Measurements from ENCODE around the gene SYT2.
A peak's percentile ranks its signal among the peaks of the same experiment; 100 is the strongest.
"Not testable (repeated sequence)": the region's sequence is repeated elsewhere in the genome, so short reads cannot be mapped to it uniquely, and the experiment has no call there.

Gene SYT2

GRCh38 chr1:202710070-202711045 lies at the start of gene SYT2:
Gene SYT2 (minus strand): TSS chr1:202710454. CDS start chr1:202605772, 104,682 bp downstream.
- peak; percentile 36 to 44 for DNase-seq

- no peak for DNase-seq
Observed at GRCh38 chr1:202756391-202756790, 46.1 kb upstream of the SYT2 start.

- DNase-seq = no peak
Observed at GRCh38 chr1:202754293-202754692, 44.0 kb upstream of the SYT2 start.

GRCh38 chr1:202752774-202753173 lies 42.5 kb upstream of the SYT2 start:
- DNase-seq = no peak

GRCh38 chr1:202750761-202751160 lies 40.5 kb upstream of the SYT2 start:
- no peak for DNase-seq

- no peak for DNase-seq
Observed at GRCh38 chr1:202750024-202750423, 39.8 kb upstream of the SYT2 start.

GRCh38 chr1:202745323-202745888 lies 35.2 kb upstream of the SYT2 start:
- DNase-seq = no peak

GRCh38 chr1:202744770-202745169 lies 34.5 kb upstream of the SYT2 start:
- not testable (repeated sequence) for DNase-seq

GRCh38 chr1:202742496-202742895 lies 32.2 kb upstream of the SYT2 start:
- no peak for DNase-seq

- DNase-seq = no peak
Observed at GRCh38 chr1:202733251-202733650, 23.0 kb upstream of the SYT2 start.

- no peak for DNase-seq
Observed at GRCh38 chr1:202728951-202729350, 18.7 kb upstream of the SYT2 start.

GRCh38 chr1:202725526-202725925 lies 15.3 kb upstream of the SYT2 start:
- DNase-seq = no peak

- no peak for DNase-seq
Observed at GRCh38 chr1:202723708-202724107, 13.5 kb upstream of the SYT2 start.

GRCh38 chr1:202723046-202723445 lies 12.8 kb upstream of the SYT2 start:
- not testable (repeated sequence) for DNase-seq

GRCh38 chr1:202716654-202717053 lies 6.4 kb upstream of the SYT2 start:
- no peak for DNase-seq

- not testable (repeated sequence) for DNase-seq
Observed at GRCh38 chr1:202714202-202714601, 3.9 kb upstream of the SYT2 start.

GRCh38 chr1:202713110-202713509 lies 2.9 kb upstream of the SYT2 start:
- no peak for DNase-seq

GRCh38 chr1:202711949-202712635 lies 1.8 kb upstream of the SYT2 start:
- DNase-seq = no peak

- no peak for DNase-seq
Observed at GRCh38 chr1:202709276-202710041, 795 bp downstream of the SYT2 start.

GRCh38 chr1:202708456-202709275 lies 1.6 kb downstream of the SYT2 start:
- no peak for DNase-seq

- no peak for DNase-seq
Observed at GRCh38 chr1:202706851-202707250, 3.4 kb downstream of the SYT2 start.

- DNase-seq = no peak
Observed at GRCh38 chr1:202704601-202705000, 5.7 kb downstream of the SYT2 start.

Measured in activated T-cell treated with anti-CD3 and anti-CD28 coated beads, Interleukin-2, amount 50 U/mL, for 48 hours (primary cell).